Esophagus muscularis mucosa (tissue), 4 donors: ENCODE data around the gene CDC25B.

Source experiments
- CTCF ChIP-seq, 3 experiments: fragments of 200-600 bp in 2 of 3; fragments of 450-650 bp in 1 of 3; sonication (generic) in 2 of 3; IDR thresholded peaks; one replicate each; pipeline ENCODE4 v1.5.1; 2017 to 2019; ENCODE audit warnings: antibody characterized with exemption in 3 of 3, mild to moderate bottlenecking in 2 of 3, moderate library complexity in 1 of 3
- EP300 ChIP-seq: sonication (generic); formaldehyde crosslinking; IDR thresholded peaks from one replicate; pipeline ENCODE4 v1.6.1; 2017; ENCODE audit warnings: antibody characterized with exemption
- POLR2A ChIP-seq: fragments of 450-650 bp; IDR thresholded peaks from one replicate; pipeline ENCODE4 v1.6.1; 2017; ENCODE audit warnings: antibody characterized with exemption, moderate library complexity, mild to moderate bottlenecking, low read depth
- POLR2AphosphoS5 ChIP-seq, 2 donors: sonication (generic); formaldehyde crosslinking; IDR thresholded peaks; one replicate each; pipeline ENCODE4 v1.6.1; 2017; ENCODE audit warnings: antibody characterized with exemption in 2 of 2

DNA sequence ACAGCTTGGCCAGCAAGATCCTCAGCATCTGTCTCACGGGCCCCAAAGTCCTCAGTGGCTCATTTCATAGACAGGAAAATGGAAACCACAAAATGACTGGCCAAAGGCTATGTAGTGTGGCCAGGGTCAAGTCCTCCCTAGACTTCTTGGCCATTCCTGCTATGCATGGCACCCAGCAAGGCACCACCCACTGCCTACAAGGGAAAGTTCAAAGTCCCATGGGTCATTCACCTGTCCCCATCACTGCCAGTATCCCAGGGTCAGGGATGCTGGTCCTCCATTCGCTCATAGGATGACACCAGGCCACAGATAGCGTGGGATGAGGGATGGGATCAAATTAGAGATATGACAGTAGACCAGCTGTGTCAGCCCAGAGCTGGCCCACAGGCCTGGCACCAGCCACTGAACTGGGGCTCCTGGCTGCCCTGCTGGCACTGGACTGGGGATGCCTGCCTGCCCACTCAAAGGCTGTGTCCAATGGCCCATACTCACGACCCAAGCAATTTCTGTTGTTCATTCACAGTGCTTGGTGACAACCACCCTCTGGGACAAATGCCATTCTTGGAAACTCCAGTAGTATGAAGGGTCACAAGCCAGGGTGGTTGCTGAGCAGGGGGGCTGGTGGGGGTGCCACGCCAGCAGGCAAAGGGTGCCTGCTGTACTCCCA lies 40.2 kb upstream of the CDC25B start:
- TF ChIP-seq CTCF (IDR thresholded peaks at IDR 0.05) = no peak
- TF ChIP-seq POLR2AphosphoS5 (IDR thresholded peaks at IDR 0.05) = no peak
- no peak for TF ChIP-seq EP300
- no peak for TF ChIP-seq POLR2A
